ENCODE measurements around the gene CASP10. TPM values are rescaled to one million over a fixed set of nuclear protein-coding genes. Genes with fewer than 3 reads are reported as not detected.
A peak's percentile ranks its signal among the peaks of the same experiment; 100 is the strongest.
"Not testable (repeated sequence)": the region's sequence is repeated elsewhere in the genome, so short reads cannot be mapped to it uniquely, and the experiment has no call there.

The CASP10 gene
- total RNA-seq, 2 donors from 2014 or later = 3.5 to 6.8 TPM

DNA sequence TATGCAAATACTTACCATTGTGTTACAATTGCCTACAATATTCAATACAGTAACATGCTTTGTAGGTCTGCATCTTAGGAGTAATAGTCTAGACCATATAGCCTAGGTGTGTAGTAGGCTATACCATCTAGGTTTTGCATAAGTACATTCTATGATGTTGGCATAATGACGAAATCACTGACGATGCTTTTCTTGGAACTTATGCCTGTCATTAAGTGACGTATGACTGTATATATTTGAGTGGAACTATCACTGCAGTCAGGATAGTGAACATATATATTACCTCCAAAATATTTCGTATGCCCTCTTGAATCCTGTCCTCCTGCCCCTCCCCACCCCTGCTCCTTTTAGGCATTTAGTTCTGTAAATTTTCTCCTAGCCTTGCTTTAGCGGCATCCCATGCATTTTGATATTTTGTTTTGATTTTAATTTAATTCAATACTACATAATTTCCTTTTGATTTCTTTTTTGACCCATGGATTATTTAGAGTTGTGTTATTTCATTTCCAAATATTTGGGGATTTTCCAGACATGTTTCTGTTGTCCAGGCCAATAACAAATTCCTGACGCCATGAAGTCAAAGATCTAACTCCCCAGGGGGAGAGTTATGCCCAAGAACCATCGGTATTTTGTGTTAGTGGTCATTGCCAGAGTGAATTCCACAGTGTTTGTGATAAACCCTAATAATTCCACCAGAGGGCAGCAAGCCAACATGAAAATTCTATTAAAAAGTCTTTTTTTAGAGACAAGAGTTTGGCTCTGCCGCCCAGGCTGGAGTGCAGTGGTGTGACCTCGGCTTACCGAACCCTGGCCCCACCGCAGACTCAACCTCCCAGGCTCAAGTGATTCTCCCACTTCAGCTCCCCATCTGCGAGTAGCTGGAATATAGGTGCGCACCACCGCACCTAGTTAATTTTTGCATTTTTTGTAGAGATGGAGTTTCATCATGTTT, 53.2 kb downstream of the CASP10 start:
- no peaks in the 10 kb centered on the region for H3K27me3 ChIP-seq
- DNase-seq (ENCODE audit: low spot score) = peak; percentile 74
- H3K36me3 ChIP-seq = no peaks in the 10 kb centered on the region
- H3K27ac ChIP-seq = no peak overlapping the region
- H3K9me3 ChIP-seq = no peaks in the 10 kb centered on the region
- H3K4me3 ChIP-seq = peak overlapping the region in 1 of 2 donors; percentile 13
- TF ChIP-seq, protein P1, sequence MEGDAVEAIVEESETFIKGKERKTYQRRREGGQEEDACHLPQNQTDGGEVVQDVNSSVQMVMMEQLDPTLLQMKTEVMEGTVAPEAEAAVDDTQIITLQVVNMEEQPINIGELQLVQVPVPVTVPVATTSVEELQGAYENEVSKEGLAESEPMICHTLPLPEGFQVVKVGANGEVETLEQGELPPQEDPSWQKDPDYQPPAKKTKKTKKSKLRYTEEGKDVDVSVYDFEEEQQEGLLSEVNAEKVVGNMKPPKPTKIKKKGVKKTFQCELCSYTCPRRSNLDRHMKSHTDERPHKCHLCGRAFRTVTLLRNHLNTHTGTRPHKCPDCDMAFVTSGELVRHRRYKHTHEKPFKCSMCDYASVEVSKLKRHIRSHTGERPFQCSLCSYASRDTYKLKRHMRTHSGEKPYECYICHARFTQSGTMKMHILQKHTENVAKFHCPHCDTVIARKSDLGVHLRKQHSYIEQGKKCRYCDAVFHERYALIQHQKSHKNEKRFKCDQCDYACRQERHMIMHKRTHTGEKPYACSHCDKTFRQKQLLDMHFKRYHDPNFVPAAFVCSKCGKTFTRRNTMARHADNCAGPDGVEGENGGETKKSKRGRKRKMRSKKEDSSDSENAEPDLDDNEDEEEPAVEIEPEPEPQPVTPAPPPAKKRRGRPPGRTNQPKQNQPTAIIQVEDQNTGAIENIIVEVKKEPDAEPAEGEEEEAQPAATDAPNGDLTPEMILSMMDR (IDR thresholded peaks at IDR 0.05) = peak in 1 of 2 donors; percentile 80
- H3K4me1 ChIP-seq = peaks cover 0 to 11% of the 10 kb centered on the region in 2 donors

DNA sequence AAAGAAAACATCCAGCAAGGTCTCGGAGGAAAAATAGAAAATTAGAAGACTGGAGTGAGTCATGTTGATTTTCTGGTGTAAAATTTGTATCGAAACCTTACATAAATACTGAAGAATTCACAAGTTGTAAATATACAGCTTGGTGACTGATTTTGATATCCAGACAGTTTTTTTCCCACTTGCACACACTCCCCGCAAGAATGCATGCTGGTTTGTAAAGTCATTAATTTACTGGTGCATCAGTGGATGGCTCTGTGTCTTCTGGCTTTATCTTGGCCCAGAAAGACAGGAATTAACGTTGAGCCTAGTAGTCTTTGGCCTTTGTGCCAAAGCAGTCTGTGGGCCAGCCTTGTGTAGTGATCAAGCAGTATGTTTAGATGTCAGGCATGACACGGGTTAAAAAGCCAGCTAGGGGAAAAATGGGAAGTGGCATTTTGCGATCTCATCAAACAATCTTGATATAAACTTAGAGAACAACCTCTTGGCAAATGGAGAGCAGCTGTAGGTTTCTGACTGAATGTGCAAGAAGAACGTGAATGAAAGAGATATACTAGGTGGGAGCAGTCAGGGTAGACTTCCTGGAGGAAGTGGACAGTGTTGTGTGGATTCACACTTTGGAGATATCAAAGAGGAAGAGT, 54.7 kb downstream of the CASP10 start:
- DNase-seq (ENCODE audit: low spot score) = no peak
- Histone ChIP-seq H3K4me1 (peaks cover 0 to 11% of the 10 kb centered on the region in 2 donors), H3K27ac (no peak overlapping the region), H3K36me3 (no peaks in the 10 kb centered on the region), H3K27me3 (no peaks in the 10 kb centered on the region), H3K9me3 (peaks cover 0 to 6% of the 10 kb centered on the region in 2 donors), H3K4me3 (no peak overlapping the region)
- TF ChIP-seq, protein P1 (IDR thresholded peaks at IDR 0.05) = no peak

DNA sequence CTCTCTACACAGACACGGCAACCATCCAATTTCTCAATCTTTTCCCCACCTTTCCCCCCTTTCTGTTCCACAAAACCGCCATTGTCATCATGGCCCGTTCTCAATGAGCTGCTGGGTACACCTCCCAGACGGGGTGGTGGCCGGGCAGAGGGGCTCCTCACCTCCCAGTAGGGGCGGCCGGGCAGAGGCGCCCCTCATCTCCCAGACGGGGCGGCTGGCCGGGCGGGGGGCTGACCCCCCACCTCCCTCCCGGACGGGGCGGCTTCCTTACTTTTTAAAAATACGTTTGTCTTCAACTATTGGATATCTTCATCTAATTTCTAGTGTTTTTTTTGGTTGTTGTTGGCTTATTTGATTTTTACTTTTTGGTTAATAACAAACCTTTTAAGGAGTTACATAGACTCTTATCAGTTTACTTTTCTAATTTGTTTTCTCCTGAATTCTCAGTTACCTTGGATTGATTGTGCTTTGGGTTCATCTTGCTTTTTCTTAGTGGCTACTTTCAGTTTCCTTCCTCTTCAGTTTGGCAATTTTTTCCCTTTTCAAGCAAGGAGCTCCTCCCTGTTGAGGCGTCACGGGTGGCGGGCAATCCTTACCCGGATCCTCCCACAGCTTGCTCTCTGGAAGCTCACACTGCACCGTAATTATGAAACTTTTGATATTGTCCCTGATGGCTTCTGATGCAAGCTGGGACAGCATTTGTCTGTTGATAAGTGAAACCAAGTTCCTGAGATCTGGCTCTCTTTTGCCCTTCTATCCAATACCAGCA, 56.4 kb downstream of the CASP10 start:
- Histone ChIP-seq H3K4me1 (peaks cover 0 to 11% of the 10 kb centered on the region in 2 donors), H3K27ac (peak overlapping the region; percentile 48 to 53)
- DNase-seq (ENCODE audit: low spot score) = peak; percentile 89
- H3K27me3 ChIP-seq, H3K36me3 ChIP-seq, H3K4me3 ChIP-seq, H3K9me3 ChIP-seq: not testable (repeated sequence)

DNA sequence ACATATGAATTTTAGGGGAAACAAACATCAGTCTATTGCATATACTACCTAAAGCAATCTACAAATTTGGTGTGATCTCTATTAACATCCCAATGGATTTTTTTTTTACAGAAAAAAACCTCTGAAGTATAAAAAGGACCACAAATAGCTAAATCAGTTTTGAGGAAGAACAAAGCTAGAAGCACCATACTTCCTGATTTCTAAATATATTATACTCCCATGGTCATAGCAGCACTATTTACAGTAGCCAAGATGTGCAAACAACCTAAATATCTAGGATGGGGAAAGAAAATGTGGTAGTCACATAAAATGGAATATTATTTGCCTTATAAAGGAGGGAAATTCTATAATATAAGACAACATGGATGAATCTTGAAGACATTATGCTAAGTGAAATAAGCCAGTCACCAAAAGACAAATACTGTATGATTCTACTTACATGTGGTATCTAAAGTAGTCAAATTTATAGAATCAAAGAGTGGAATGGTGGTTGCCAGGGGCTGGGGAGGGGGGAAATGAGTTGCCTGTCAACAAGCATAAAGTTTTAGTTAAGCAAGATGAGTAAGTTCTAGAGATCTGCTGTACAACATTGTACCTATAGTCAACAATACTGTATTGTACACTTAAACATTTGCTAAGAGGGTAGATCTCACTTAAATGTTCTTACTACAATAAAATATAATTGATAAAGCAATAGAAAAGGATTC, 59.8 kb downstream of the CASP10 start:
- TF ChIP-seq, protein P1 (IDR thresholded peaks at IDR 0.05) = no peak
- H3K36me3 ChIP-seq = no peaks in the 10 kb centered on the region
- no peak for DNase-seq (ENCODE audit: low spot score)
- H3K4me1 ChIP-seq = no peaks in the 10 kb centered on the region
- no peak overlapping the region for H3K4me3 ChIP-seq
- H3K27me3 ChIP-seq = no peaks in the 10 kb centered on the region
- H3K27ac ChIP-seq = no peak overlapping the region
- H3K9me3 ChIP-seq = peaks cover 0 to 6% of the 10 kb centered on the region in 2 donors

DNA sequence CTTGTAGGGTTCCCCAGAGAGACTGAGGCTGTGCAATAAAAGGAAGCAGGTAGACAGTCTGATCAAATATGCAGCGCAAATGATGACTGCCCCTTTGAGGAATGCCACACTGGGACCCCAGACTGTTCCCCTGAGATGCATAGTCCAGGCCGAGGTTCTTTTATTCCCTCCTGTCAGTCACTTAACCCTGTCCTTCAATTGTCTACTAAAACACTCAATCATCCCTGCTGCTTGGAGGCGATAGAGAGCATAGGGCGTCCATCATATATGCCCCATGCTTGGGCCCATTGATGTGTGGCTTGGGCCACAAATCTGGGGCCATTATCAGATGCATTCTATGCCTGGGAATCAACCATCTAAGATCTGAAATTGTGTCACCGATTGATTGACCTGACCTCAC, 61.9 kb downstream of the CASP10 start:
- TF ChIP-seq, protein P1 (IDR thresholded peaks at IDR 0.05) = no peak
- H3K27ac ChIP-seq = no peak overlapping the region
- no peak for DNase-seq (ENCODE audit: low spot score)
- H3K4me1 ChIP-seq = no peaks in the 10 kb centered on the region
- no peak overlapping the region for H3K4me3 ChIP-seq
- H3K36me3 ChIP-seq = no peaks in the 10 kb centered on the region
- H3K27me3 ChIP-seq = no peaks in the 10 kb centered on the region
- H3K9me3 ChIP-seq = peaks cover 0 to 6% of the 10 kb centered on the region in 2 donors

Measured in right atrium auricular region (tissue), 2 donors.